HS-5 (cell line): ENCODE results near the gene GSTP1.
A peak's percentile ranks its signal among the peaks of the same experiment; 100 is the strongest.
"Not testable (repeated sequence)": the region's sequence is repeated elsewhere in the genome, so short reads cannot be mapped to it uniquely, and the experiment has no call there.

ENCODE experiments used
- DNase-seq: peaks from one replicate; pipeline ENCODE4 v3.0.0-alpha.2; 2012; ENCODE audit warnings: low read depth

Gene GSTP1

GRCh38 chr11:67615728-67616430 lies 32.3 kb downstream of the GSTP1 start:
- no peak for DNase-seq

- no peak for DNase-seq
These were observed 33.0 kb downstream of the GSTP1 start for GRCh38 chr11:67616431-67617242.

- DNase-seq: no peak
These were observed 33.8 kb downstream of the GSTP1 start for GRCh38 chr11:67617243-67617953.

- not testable (repeated sequence) for DNase-seq
These were observed 35.5 kb downstream of the GSTP1 start for GRCh38 chr11:67618901-67619659.

GRCh38 chr11:67619683-67620618 lies 36.3 kb downstream of the GSTP1 start:
- not testable (repeated sequence) for DNase-seq

- not testable (repeated sequence) for DNase-seq
These were observed 37.0 kb downstream of the GSTP1 start for GRCh38 chr11:67620621-67621020.

GRCh38 chr11:67621928-67622327 lies 38.3 kb downstream of the GSTP1 start:
- not testable (repeated sequence) for DNase-seq

GRCh38 chr11:67622905-67623304 lies 39.3 kb downstream of the GSTP1 start:
- DNase-seq: not testable (repeated sequence)

GRCh38 chr11:67623795-67624194 lies 40.2 kb downstream of the GSTP1 start:
- not testable (repeated sequence) for DNase-seq

GRCh38 chr11:67626131-67626833 lies 42.7 kb downstream of the GSTP1 start:
- DNase-seq: not testable (repeated sequence)

- DNase-seq: no peak
These were observed 43.4 kb downstream of the GSTP1 start for GRCh38 chr11:67626970-67627369.

GRCh38 chr11:67627441-67627811 lies 43.8 kb downstream of the GSTP1 start:
- DNase-seq: no peak

- DNase-seq: no peak
These were observed 44.4 kb downstream of the GSTP1 start for GRCh38 chr11:67627812-67628624.

- no peak for DNase-seq
These were observed 45.2 kb downstream of the GSTP1 start for GRCh38 chr11:67628710-67629385.

- DNase-seq: peak; percentile 28
These were observed 46.0 kb downstream of the GSTP1 start, which contains the start of gene NUDT8 for GRCh38 chr11:67629386-67630227. Gene NUDT8 (minus strand): TSS chr11:67629937. CDS start chr11:67629911, 26 bp downstream.

- peak; percentile 72 for DNase-seq
These were observed 46.8 kb downstream of the GSTP1 start for GRCh38 chr11:67630228-67630942.

- DNase-seq: no peak
These were observed 47.3 kb downstream of the GSTP1 start for GRCh38 chr11:67630943-67631331.
